ENCODE results near the gene PHKG2.

DNA sequence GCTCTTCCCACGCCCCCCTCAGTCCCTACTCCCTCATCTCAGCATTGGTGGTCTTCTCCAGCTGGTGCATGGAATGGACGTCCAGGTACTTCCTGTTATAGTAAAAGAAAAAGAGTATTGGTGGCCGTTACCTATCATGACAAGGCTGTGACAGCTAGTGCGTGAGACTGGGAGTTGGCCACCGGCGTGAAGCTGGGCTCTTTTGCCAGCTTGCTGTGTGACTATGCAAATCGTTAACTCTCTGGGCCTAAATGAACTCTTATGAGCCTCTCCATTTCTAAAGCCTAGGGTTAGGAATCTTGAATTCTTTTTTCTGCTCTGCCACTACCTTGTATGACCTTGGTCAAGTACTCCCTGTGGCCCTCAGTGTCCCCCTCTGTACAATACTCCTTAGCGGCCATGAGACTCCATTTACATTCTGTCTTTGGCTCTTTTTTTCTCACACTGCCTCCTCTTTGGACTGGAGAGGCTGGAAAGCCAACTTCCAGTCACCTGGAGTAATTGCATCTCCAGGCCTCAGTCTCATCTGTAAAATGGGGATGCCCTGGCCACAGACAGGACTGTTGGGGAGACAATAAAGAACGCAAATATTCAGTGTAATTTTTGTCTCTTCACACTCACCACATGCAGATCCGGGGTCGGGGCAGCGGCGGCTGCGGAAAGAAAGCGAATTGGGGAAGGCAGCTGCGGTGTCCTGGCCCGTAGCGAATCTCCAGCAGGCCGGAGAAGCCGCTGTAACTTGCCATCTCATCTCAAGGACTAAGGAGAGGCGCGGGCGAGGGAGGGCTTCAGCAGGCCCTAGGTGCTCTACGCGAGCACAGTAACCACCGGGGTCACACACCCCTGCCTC lies 12.6 kb downstream of the PHKG2 start:
- TF ChIP-seq, protein P1, sequence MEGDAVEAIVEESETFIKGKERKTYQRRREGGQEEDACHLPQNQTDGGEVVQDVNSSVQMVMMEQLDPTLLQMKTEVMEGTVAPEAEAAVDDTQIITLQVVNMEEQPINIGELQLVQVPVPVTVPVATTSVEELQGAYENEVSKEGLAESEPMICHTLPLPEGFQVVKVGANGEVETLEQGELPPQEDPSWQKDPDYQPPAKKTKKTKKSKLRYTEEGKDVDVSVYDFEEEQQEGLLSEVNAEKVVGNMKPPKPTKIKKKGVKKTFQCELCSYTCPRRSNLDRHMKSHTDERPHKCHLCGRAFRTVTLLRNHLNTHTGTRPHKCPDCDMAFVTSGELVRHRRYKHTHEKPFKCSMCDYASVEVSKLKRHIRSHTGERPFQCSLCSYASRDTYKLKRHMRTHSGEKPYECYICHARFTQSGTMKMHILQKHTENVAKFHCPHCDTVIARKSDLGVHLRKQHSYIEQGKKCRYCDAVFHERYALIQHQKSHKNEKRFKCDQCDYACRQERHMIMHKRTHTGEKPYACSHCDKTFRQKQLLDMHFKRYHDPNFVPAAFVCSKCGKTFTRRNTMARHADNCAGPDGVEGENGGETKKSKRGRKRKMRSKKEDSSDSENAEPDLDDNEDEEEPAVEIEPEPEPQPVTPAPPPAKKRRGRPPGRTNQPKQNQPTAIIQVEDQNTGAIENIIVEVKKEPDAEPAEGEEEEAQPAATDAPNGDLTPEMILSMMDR (IDR thresholded peaks at IDR 0.05; ENCODE audit: poor library complexity, severe bottlenecking), result no peak
- TF ChIP-seq EP300 (conservative IDR thresholded peaks at IDR 0.05; ENCODE audit: poor library complexity, severe bottlenecking) (no peak), POLR2AphosphoS5 (IDR thresholded peaks at IDR 0.05) (peak; percentile 0)

All from neural cell (in vitro differentiated cells).